ENCODE measurements around the gene PCDHGC4. TPM values are rescaled to one million over a fixed set of nuclear protein-coding genes. Genes with fewer than 3 reads are reported as not detected.

Gene PCDHGC4
- total and polyA plus RNA-seq, 2 donors (not counting 3 experiments of a cell fraction or from before 2014, with no cell fraction given): 0.25 to 2.1 TPM

DNA sequence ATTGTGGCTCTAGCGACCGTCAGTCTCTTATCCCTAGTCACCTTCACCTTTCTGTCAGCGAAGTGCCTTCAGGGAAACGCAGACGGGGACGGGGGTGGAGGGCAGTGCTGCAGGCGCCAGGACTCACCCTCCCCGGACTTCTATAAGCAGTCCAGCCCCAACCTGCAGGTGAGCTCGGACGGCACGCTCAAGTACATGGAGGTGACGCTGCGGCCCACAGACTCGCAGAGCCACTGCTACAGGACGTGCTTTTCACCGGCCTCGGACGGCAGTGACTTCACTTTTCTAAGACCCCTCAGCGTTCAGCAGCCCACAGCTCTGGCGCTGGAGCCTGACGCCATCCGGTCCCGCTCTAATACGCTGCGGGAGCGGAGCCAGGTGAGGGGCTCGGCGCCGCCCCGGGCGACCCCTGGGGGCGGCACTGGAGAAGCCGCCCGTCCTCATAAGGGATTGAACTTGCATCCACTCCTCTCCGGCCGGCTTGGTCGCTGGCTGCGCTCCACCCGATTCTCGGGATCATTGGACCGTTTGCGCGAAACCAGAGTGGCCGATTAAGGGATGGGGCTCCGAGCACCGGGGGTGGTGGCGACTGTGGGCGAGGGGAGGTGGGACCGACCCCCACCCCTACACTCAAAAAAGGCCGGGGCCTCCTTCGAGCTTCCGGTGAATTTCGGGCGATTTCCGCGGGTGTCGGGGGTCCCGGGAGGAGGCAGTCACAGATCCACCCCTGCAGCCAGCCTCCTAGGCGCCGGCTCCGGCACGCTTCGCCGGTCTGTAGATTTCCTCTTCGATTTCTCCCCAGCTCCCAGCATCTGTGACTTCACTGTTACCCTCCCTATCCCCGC, 6.7 kb downstream of the PCDHGC4 start:
- no peak for DNase-seq (ENCODE audit: low read depth, low spot score)
- ChIA-PET POLR2A (no interaction called here), CTCF (interaction anchor here (1.1 to 1.6 kb wide), 2 partner anchors 16 to 61 kb away, joined by 3 to 6 read pairs; partner anchors contain the start of genes PCDHGA12 and PCDHGC3)
- Histone ChIP-seq H3K4me1 (ENCODE audit: control insufficient read depth, extremely low read depth, insufficient read depth, low read length) (no peaks in the 10 kb centered on the region), H3K9ac (replicated peaks; ENCODE audit: extremely low read depth, insufficient read depth, low read length) (no peak overlapping the region), H3K27me3 (ENCODE audit: control insufficient read depth in 2 of 2, insufficient read depth in 2 of 2, low read length in 2 of 2) (peaks cover 10 to 25% of the 10 kb centered on the region in 2 experiments), H3K9me3 (replicated peaks; ENCODE audit: control insufficient read depth, insufficient read depth, low read length) (no peaks in the 10 kb centered on the region), H4K20me1 (replicated peaks; ENCODE audit: control insufficient read depth, extremely low read depth, insufficient read depth, low read length) (no peaks in the 10 kb centered on the region), H3K4me3 (replicated peaks in 1 of 3; ENCODE audit: insufficient read depth in 1 of 3, low read depth in 1 of 3, low read length in 3 of 3) (no peak overlapping the region), H3K9me1 (replicated peaks; ENCODE audit: control insufficient read depth, extremely low read depth, insufficient read depth, low read length) (no peaks in the 10 kb centered on the region), H3K36me3 (ENCODE audit: control insufficient read depth in 2 of 2, extremely low read depth in 1 of 2, insufficient read depth in 2 of 2, low read length in 2 of 2) (no peaks in the 10 kb centered on the region), H3K79me2 (ENCODE audit: control insufficient read depth, insufficient read depth, low read length) (no peaks in the 10 kb centered on the region), H3K27ac (ENCODE audit: insufficient read depth, low read depth, low read length) (no peak overlapping the region), H3K4me2 (ENCODE audit: insufficient read depth, low read length) (no peak overlapping the region), H2AFZ (ENCODE audit: low read depth, low read length) (no peak overlapping the region)
- TF ChIP-seq EZH2 (IDR thresholded peaks at IDR 0.05; ENCODE audit: borderline replicate concordance, low read depth, low read length, severe bottlenecking) (no peak), POLR2A (IDR thresholded peaks at IDR 0.05; ENCODE audit: low read depth, low read length) (no peak), MYC (IDR thresholded peaks at IDR 0.05; ENCODE audit: low read depth, low read length) (no peak), POLR2AphosphoS5 (IDR thresholded peaks at IDR 0.05; ENCODE audit: insufficient read depth, low read depth, low read length) (no peak), GATA2 (IDR thresholded peaks at IDR 0.05; ENCODE audit: insufficient read depth, insufficient read length, low read depth, low read length) (no peak), FOS (IDR thresholded peaks at IDR 0.05; ENCODE audit: borderline replicate concordance, insufficient read depth, low read length) (no peak), JUN (IDR thresholded peaks at IDR 0.05; ENCODE audit: borderline replicate concordance, insufficient read depth, insufficient read length, low read depth) (no peak)
- TF ChIP-seq, protein P1, sequence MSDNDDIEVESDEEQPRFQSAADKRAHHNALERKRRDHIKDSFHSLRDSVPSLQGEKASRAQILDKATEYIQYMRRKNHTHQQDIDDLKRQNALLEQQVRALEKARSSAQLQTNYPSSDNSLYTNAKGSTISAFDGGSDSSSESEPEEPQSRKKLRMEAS (IDR thresholded peaks at IDR 0.05; ENCODE audit: insufficient read depth, insufficient read length): no peak
- TF ChIP-seq, protein P2, sequence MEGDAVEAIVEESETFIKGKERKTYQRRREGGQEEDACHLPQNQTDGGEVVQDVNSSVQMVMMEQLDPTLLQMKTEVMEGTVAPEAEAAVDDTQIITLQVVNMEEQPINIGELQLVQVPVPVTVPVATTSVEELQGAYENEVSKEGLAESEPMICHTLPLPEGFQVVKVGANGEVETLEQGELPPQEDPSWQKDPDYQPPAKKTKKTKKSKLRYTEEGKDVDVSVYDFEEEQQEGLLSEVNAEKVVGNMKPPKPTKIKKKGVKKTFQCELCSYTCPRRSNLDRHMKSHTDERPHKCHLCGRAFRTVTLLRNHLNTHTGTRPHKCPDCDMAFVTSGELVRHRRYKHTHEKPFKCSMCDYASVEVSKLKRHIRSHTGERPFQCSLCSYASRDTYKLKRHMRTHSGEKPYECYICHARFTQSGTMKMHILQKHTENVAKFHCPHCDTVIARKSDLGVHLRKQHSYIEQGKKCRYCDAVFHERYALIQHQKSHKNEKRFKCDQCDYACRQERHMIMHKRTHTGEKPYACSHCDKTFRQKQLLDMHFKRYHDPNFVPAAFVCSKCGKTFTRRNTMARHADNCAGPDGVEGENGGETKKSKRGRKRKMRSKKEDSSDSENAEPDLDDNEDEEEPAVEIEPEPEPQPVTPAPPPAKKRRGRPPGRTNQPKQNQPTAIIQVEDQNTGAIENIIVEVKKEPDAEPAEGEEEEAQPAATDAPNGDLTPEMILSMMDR (IDR thresholded peaks at IDR 0.05; ENCODE audit: extremely low read depth in 1 of 2, insufficient read depth in 1 of 2, low read depth in 1 of 2, low read length in 2 of 2): no peak
- dilution Hi-C loops (cut with MboI; ENCODE audit: extremely low pct_ligation_motif_present, low sequenced_read_pairs) (no loop called here), intact Hi-C loops (cut with micrococcal nuclease) (no loop called here)
- no peak for FAIRE-seq
- no TSS peak for BruUV-seq (replicated peaks)
